PC-3 (cell line): Measurements from ENCODE around the gene PIEZO2. TPM values are rescaled to one million over a fixed set of nuclear protein-coding genes. Genes with fewer than 3 reads are reported as not detected.

Experiments
- ATAC-seq: fragments of 200-7000 bp; cut with Tn5 transposase; 2 replicates; pipeline ENCODE4 v1.9.1; 2020; ENCODE audit warnings: mild to moderate bottlenecking, moderate library complexity
- BruUV-seq: library from RNA; stranded (reverse); fragments of 400-500 nt; replicated peaks from 2 replicates; lab custom pipeline; 2021; lab: Mats Ljungman, UMichigan
- CTCF ChIA-PET: fragments of 300-600 bp; sonication (Branson Sonifier 250); formaldehyde crosslinking; loops from one replicate; lab custom pipeline; 2022; ENCODE audit warnings: antibody characterized with exemption; lab: Charles Lee
- POLR2A ChIA-PET: fragments of 300-600 bp; sonication (Branson Sonifier 250); formaldehyde crosslinking; loops from one replicate; lab custom pipeline; 2022; ENCODE audit warnings: antibody characterized with exemption; ENCODE audit not compliant: unreplicated experiment; lab: Charles Lee
- DNase-seq: peaks from one replicate; pipeline ENCODE4 v3.0.0-alpha.2; 2015
- H2AFZ ChIP-seq: fragments of 300-600 bp; sonication (generic); 2 replicates; pipeline ENCODE4 v1.6.0; 2016; ENCODE audit warnings: antibody characterized with exemption, low read length
- H3F3A ChIP-seq: fragments of 300-600 bp; sonication (generic); one replicate; pipeline ENCODE4 v1.6.0; 2017; ENCODE audit warnings: antibody characterized with exemption, low read length, control low read depth, mild to moderate bottlenecking; ENCODE audit not compliant: unreplicated experiment
- H3K27ac ChIP-seq: fragments of 300-600 bp; sonication (generic); 2 replicates; pipeline ENCODE4 v1.5.1; 2016; ENCODE audit warnings: mild to moderate bottlenecking, low read length
- H3K27me3 ChIP-seq: fragments of 300-600 bp; sonication (generic); 2 replicates; pipeline ENCODE4 v1.6.1; 2016; ENCODE audit warnings: low read length, mixed read lengths
- H3K36me3 ChIP-seq: fragments of 300-600 bp; sonication (generic); 2 replicates; pipeline ENCODE4 v1.6.1; 2016; ENCODE audit warnings: low read depth, mixed run types, low read length, mixed read lengths
- H3K4me1 ChIP-seq: fragments of 300-600 bp; sonication (generic); 2 replicates; pipeline ENCODE4 v1.5.1; 2016; ENCODE audit warnings: low read length; ENCODE audit not compliant: insufficient read depth
- H3K4me2 ChIP-seq: fragments of 300-600 bp; sonication (generic); 2 replicates; pipeline ENCODE4 v1.6.0; 2016; ENCODE audit warnings: low read length
- H3K4me3 ChIP-seq: fragments of 300-600 bp; sonication (generic); 2 replicates; pipeline ENCODE4 v1.5.1; 2016; ENCODE audit warnings: mild to moderate bottlenecking, low read length, mixed read lengths
- H3K79me2 ChIP-seq: fragments of 300-600 bp; sonication (generic); 2 replicates; pipeline ENCODE4 v1.6.1; 2017; ENCODE audit warnings: low read length, mixed read lengths
- H3K9ac ChIP-seq: fragments of 300-600 bp; sonication (generic); 2 replicates; pipeline ENCODE4 v1.6.0; 2016; ENCODE audit warnings: mild to moderate bottlenecking, low read length
- H3K9me2 ChIP-seq: fragments of 300-600 bp; sonication (generic); replicated peaks from 2 replicates; pipeline ENCODE4 v1.6.1; 2016; ENCODE audit warnings: mixed run types, low read length, mixed read lengths
- H3K9me3 ChIP-seq: fragments of 300-600 bp; sonication (generic); 2 replicates; pipeline ENCODE4 v1.6.1; 2016; ENCODE audit warnings: low read length, mixed read lengths
- H4K20me1 ChIP-seq: fragments of 300-600 bp; sonication (generic); 2 replicates; pipeline ENCODE4 v1.6.1; 2016; ENCODE audit warnings: low read length, mixed read lengths
- CTCF ChIP-seq: fragments of 300-600 bp; sonication (generic); conservative IDR thresholded peaks from 2 replicates; pipeline ENCODE4 v1.5.1; 2017; ENCODE audit warnings: antibody characterized with exemption, low read depth, mild to moderate bottlenecking, low read length
- EZH2 ChIP-seq: fragments of 300-600 bp; sonication (generic); IDR thresholded peaks from one replicate; pipeline ENCODE4 v1.6.1; 2017; ENCODE audit warnings: antibody characterized with exemption, mild to moderate bottlenecking, low read length; ENCODE audit not compliant: unreplicated experiment
- EZH2phosphoT487 ChIP-seq: fragments of 300-600 bp; sonication (generic); IDR thresholded peaks from 2 replicates; pipeline ENCODE4 v1.6.1; 2018; ENCODE audit warnings: mild to moderate bottlenecking, antibody characterized with exemption, low read length, borderline replicate concordance
- intact Hi-C: fragments of 100-400 bp; cut with micrococcal nuclease; formaldehyde crosslinking; loops from 2 replicates; pipeline ENCODE4 v1.9.0; 2023
- total RNA-seq: library from RNA; depleted of rRNA; stranded (reverse); fragments of >200 nt; gene quantifications from 2 replicates; pipeline ENCODE4 v1.2.3, GENCODE V29; 2014

PIEZO2 gene
- total RNA-seq, 1 experiment from 2014 or later: not detected

GRCh38 chr18:10670856-10671255, 478.5 kb downstream of the PIEZO2 start:
- Histone ChIP-seq H3K9me3 (no peaks in the 10 kb centered on the region), H3K4me1 (no peaks in the 10 kb centered on the region), H3F3A (no peaks in the 10 kb centered on the region), H3K9ac (no peak overlapping the region), H3K9me2 (no peaks in the 10 kb centered on the region), H3K4me2 (no peak overlapping the region), H2AFZ (no peak overlapping the region), H3K79me2 (no peaks in the 10 kb centered on the region), H3K4me3 (no peak overlapping the region), H3K27me3 (peaks cover 87% of the 10 kb centered on the region), H3K27ac (no peak overlapping the region), H4K20me1 (no peaks in the 10 kb centered on the region), H3K36me3 (no peaks in the 10 kb centered on the region)
- BruUV-seq: no TSS peak
- no peak for ATAC-seq
- TF ChIP-seq CTCF (no peak), EZH2 (no peak), EZH2phosphoT487 (no peak)
- DNase-seq: no peak
- ChIA-PET CTCF (interaction anchor here (0.6 kb wide), 1 partner anchor 103 kb away, joined by 3 read pairs; no protein-coding TSS in a partner anchor), POLR2A (no interaction called here)
- intact Hi-C loops: loop anchor here (5.0 kb wide), 1 partner anchor 109 kb away; no protein-coding TSS in a partner anchor

GRCh38 chr18:10669441-10670100, 479.8 kb downstream of the PIEZO2 start:
- no TSS peak for BruUV-seq
- Histone ChIP-seq H3K27ac (no peak overlapping the region), H4K20me1 (no peaks in the 10 kb centered on the region), H3F3A (no peaks in the 10 kb centered on the region), H3K4me2 (no peak overlapping the region), H3K27me3 (peaks cover 88% of the 10 kb centered on the region), H3K9me2 (no peaks in the 10 kb centered on the region), H3K9ac (no peak overlapping the region), H2AFZ (no peak overlapping the region), H3K4me1 (no peaks in the 10 kb centered on the region), H3K4me3 (no peak overlapping the region), H3K79me2 (no peaks in the 10 kb centered on the region), H3K9me3 (no peaks in the 10 kb centered on the region), H3K36me3 (no peaks in the 10 kb centered on the region)
- POLR2A ChIA-PET: no interaction called here
- TF ChIP-seq EZH2phosphoT487 (no peak), EZH2 (no peak), CTCF (no peak)
- no peak for DNase-seq
- CTCF ChIA-PET: no interaction called here
- no peak for ATAC-seq
- intact Hi-C loops: loop anchor here (5.0 kb wide), 1 partner anchor 107 kb away; no protein-coding TSS in a partner anchor

GRCh38 chr18:10663750-10664149, 485.6 kb downstream of the PIEZO2 start:
- no peaks in the 10 kb centered on the region for H3K36me3 ChIP-seq
- peaks cover 90% of the 10 kb centered on the region for H3K27me3 ChIP-seq
- no peak overlapping the region for H3K27ac ChIP-seq
- H3K4me2 ChIP-seq: no peak overlapping the region
- TF ChIP-seq CTCF (no peak), EZH2 (no peak), EZH2phosphoT487 (no peak)
- POLR2A ChIA-PET: no interaction called here
- no peak for ATAC-seq
- H3K79me2 ChIP-seq: no peaks in the 10 kb centered on the region
- no peak for DNase-seq
- intact Hi-C loops: no loop called here
- no peaks in the 10 kb centered on the region for H3K9me3 ChIP-seq
- no peaks in the 10 kb centered on the region for H4K20me1 ChIP-seq
- BruUV-seq: no TSS peak
- H3K4me1 ChIP-seq: no peaks in the 10 kb centered on the region
- no peak overlapping the region for H2AFZ ChIP-seq
- no peaks in the 10 kb centered on the region for H3F3A ChIP-seq
- H3K9me2 ChIP-seq: no peaks in the 10 kb centered on the region
- H3K4me3 ChIP-seq: no peak overlapping the region
- CTCF ChIA-PET: no interaction called here
- H3K9ac ChIP-seq: no peak overlapping the region
